ENCODE results near the gene IRS1.

IRS1 gene

GRCh38 chr2:226788881-226789490 lies 10.6 kb downstream of the IRS1 start:
- DNase-seq: no peak

- DNase-seq: no peak
These were observed 11.6 kb downstream of the IRS1 start for GRCh38 chr2:226788064-226788463.

- DNase-seq: no peak
These were observed 15.7 kb downstream of the IRS1 start for GRCh38 chr2:226783885-226784284.

GRCh38 chr2:226782092-226782713 lies 17.4 kb downstream of the IRS1 start:
- DNase-seq: no peak

- no peak for DNase-seq
These were observed 19.2 kb downstream of the IRS1 start for GRCh38 chr2:226780431-226780830.

- DNase-seq: no peak
These were observed 22.0 kb downstream of the IRS1 start for GRCh38 chr2:226777611-226778010.

- no peak for DNase-seq
These were observed 23.5 kb downstream of the IRS1 start for GRCh38 chr2:226776104-226776503.

DNA sequence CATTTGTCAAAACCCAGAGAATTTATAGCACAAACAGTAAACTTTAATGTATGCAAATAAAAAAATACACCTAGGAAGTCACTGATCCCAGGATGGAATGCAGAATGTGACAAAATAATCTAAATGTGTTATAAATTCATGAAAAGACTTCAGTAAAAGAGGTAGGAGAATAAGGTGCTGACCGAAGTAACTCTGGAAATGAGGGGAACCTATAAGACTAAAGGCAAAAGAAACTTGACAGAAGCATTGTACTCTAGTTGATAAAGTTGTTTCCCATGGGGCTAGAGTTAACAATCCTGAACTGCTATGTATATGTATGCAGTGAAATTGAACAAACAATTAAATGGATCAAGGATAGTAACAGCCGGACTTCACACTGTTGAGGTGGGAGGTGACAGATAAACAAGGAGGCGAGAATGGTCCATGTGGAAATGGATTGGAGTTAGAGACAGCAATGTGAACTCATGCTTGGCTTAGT lies 24.5 kb downstream of the IRS1 start:
- DNase-seq: no peak

DNA sequence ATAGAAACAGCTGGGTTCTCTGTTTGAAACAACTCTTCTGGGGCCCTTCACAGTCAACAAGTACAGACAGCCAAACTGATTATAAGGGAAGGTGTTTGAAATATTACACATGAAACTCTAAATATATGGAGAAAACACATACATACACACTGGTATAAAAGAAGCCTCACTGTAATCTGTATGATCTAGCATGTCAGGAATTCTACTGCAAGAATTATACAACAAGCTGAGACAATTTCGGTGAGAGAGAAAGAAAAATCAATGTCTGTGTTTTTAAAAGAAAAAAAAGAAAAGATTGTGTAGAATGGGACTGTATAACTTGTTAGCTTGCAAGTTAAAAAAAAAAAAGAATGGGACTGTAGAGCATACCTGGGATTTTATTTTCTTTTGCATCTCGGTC lies 26.3 kb downstream of the IRS1 start:
- DNase-seq: no peak

DNA sequence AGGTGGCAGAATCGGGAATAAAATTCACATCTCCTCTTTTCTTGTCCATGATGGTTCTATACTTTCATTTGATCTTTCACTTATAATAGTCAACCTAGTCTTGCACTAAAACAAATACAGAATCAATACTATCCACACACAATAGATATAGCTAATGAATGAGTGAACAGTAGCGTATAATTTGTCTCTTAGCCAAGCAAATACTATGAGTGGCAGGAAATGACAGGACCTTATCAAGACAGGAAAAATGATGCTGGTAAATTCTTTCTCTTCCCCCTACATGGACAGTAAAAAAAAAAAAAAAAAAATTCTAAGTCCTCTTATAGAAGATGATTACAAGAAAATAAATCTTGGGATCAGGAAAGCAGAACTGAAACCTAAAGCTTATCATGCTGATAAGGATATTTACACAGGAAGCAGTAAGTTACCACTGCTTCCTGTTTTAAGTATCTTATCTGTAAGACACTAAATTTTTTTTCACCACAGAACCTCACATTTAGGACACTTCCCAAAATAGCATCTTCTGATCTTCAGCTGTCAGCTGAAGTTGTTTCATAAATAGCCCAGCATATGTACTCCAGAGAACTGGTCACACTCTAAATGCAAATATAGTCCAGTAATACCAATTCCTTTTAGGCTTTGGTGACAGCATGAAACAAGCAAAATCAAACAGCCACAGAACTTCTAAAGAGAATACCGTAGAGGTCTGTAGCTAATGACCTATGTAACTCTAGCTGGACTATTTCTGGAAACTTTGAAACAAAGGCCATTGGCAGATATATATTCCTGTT lies 27.0 kb downstream of the IRS1 start:
- DNase-seq: no peak

DNA sequence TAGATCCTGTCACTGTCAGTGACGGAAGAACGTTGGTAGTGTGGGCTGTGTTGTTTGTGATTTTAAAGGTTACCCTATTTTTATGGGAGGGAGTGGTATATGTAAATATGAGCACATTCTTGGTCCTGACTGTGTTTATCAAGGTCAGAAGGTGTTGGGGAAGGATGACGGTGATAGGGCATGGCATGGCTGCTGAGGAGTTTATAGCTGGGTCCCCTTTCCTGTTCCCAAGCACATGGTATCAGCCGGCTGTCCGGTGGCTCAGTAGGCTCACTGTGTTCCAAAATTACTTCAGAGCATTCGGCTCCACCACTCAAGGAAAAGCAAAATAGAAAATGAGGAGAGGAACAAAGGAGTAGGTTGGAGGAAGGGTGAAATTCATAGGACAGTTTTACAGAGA lies 28.6 kb downstream of the IRS1 start:
- no peak for DNase-seq

- DNase-seq: no peak
These were observed 32.4 kb downstream of the IRS1 start for GRCh38 chr2:226767056-226767813.

DNA sequence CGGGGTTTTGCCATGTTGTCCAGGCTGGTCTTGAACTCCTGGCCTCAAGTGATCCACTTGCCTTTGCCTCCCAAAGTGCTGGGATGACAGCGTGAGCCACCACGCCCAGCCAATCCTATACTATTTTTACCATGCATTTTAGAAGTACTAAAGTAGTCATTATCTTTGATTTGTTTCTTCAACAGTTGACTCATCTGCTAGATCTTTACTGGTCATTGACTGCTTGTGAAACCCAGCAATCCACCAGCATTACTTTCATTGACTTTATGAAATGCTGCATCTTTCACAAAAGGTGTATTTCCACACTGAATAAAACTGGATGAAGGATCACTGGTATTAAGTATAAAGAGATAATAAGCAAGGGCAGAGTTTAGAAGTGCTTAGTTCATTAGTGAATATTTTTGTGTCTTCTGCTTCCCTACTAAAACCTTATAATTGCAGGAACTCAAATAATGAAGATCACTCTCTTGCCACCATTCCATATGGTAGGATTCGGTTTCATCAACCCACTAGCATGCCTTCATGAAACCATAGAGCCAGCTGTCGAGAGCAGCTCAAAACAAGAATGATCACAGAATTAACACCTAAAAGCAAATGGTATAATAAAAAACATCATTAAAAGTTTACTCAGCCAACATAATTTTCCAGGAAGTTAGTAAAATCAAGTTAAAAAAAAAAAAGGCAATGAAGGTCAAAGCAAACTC lies 33.1 kb downstream of the IRS1 start:
- DNase-seq: no peak

DNA sequence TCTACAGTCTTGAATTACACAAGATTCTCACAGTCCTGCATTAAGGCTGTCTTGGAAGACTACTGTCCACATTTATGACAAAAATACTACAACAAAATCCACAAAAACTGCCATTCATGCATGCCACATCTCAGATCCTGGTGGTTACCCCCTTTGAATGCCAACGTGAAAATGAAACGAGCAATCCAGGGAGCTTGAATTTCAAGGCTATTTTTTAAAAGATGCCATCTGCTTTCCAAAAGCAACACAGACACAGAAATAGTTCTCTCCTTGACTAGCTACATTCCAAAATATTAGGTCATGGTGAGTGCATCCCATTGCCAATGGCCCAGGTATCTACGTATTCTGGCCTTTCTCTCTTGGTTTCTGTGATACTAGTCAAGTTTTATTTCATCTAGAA lies 36.3 kb downstream of the IRS1 start:
- no peak for DNase-seq

DNA sequence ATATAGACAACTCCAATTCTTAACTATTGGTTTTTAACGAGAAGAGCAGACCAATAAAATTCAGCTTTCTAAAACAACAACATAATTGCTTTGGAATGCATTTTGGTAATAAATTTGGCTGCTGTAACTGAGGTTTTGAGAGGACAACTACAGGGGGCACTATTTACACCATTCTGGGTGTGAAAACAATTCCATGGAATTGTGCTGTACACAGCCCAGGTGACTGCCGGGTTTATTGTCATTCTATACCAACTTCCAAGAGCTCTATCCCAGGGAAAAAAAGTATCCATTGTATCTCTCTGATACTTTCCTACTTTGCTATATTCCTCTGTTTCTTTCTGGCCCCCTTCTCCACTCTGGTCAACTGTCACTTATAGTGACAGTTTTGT lies 38.4 kb downstream of the IRS1 start:
- no peak for DNase-seq

GRCh38 chr2:226760412-226761194 lies 39.0 kb downstream of the IRS1 start:
- DNase-seq: no peak

GRCh38 chr2:226759768-226760167 lies 39.9 kb downstream of the IRS1 start:
- no peak for DNase-seq

DNA sequence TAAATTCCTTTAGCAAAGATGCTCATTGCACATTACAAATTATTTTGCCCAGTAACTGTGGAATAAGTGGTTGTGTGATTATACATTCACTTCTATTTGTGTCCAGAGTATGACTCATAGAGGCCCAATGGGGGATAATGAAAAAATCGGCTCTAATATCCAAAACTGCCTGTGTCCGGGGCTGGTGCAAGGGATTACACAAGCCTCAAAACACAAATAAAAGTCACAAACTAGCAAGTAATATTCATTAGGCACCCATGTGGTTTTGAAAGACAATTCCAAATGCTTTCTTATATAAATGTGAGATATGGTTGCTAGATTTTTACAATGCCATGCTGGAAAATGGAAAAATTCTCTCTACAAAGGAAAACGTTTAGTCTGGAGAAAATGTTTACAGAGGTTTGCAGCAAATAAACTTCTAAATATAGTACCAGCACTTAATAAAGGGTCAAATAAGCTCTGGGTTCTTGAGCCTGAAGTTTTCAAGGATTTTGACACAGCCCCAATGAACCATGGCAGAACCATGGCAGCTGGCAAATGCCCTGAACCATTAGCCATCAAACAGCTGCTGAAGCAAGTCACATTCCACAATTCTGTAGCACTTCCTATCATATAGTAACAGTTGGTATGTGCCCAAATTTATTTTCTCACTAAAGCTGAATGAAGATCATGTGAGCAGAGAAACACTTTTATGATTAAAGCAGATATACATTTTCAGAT lies 40.5 kb downstream of the IRS1 start:
- no peak for DNase-seq

DNA sequence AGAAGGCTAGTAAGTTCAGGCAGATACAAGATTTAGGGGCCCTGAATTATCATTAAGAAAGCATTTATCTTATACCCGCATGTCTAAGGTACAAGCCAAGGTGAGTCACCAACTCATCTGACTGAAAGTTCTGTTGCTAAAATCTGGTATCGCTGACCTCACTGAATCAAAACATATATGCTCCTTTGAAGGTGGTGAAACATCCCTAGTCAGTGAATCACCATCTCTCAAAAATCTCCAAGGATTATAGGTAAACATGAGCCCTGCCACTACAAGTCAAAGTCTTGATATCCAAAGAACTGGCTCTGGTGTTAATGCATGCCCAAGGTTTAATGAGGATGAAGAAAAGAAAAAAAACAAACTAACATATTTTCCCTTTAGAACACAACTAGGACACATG lies 43.5 kb downstream of the IRS1 start:
- DNase-seq: no peak

GRCh38 chr2:226755631-226756030 lies 44.0 kb downstream of the IRS1 start:
- no peak for DNase-seq

All from COR-L47 (cell line).